HL-60 (cell line): ENCODE data around the gene PDGFA.

Source experiments
- DNase-seq, 2 experiments: peaks; one replicate each; pipeline ENCODE4 v3.0.0-alpha.2; 2010 to 2020; ENCODE audit warnings: low read depth in 1 of 2, low spot score in 1 of 2
- H3K27ac ChIP-seq: fragments of 250-450 bp; sonication (Bioruptor Pico); replicated peaks from 2 replicates; pipeline ENCODE4 v1.5.1; 2020; ENCODE audit warnings: mild to moderate bottlenecking, moderate library complexity
- H3K27me3 ChIP-seq: fragments of 250-450 bp; sonication (Bioruptor Pico); 2 replicates; pipeline ENCODE4 v1.5.1; 2021; ENCODE audit warnings: mild to moderate bottlenecking, moderate library complexity; ENCODE audit not compliant: insufficient read depth, poor library complexity, severe bottlenecking
- H3K4me3 ChIP-seq: replicated peaks from 2 replicates; pipeline ENCODE4 v1.5.1; 2011; ENCODE audit warnings: mild to moderate bottlenecking, control low read depth, low read length; ENCODE audit not compliant: insufficient read depth
- CTCF ChIP-seq: IDR thresholded peaks from one replicate; pipeline ENCODE4 v1.5.1; 2011; ENCODE audit warnings: low read length, control low read depth, inconsistent platforms; ENCODE audit not compliant: insufficient read depth
- GABPA ChIP-seq: IDR thresholded peaks from 2 replicates; pipeline ENCODE4 v1.6.1; 2012; ENCODE audit warnings: low read depth
- POLR2AphosphoS5 ChIP-seq: IDR thresholded peaks from 2 replicates; pipeline ENCODE4 v1.6.1; 2012; ENCODE audit warnings: low read depth
- REST ChIP-seq: IDR thresholded peaks from 2 replicates; pipeline ENCODE4 v1.6.1; 2012; ENCODE audit warnings: low read depth; ENCODE audit not compliant: insufficient replicate concordance
- SPI1 ChIP-seq: IDR thresholded peaks from 2 replicates; pipeline ENCODE4 v1.6.1; 2012; ENCODE audit warnings: low read depth, mild to moderate bottlenecking, borderline replicate concordance

PDGFA gene

GRCh38 chr7:538764-539685 lies 19.4 kb upstream of the PDGFA start:
- Histone ChIP-seq H3K27ac (no peak overlapping the region), H3K27me3 (no peaks in the 10 kb centered on the region), H3K4me3 (no peak overlapping the region)
- DNase-seq: no peak
- TF ChIP-seq POLR2AphosphoS5 (no peak), CTCF (no peak), REST (no peak), SPI1 (no peak), GABPA (no peak)

GRCh38 chr7:537911-538634 lies 18.4 kb upstream of the PDGFA start:
- Histone ChIP-seq H3K4me3 (no peak overlapping the region), H3K27ac (no peak overlapping the region), H3K27me3 (no peaks in the 10 kb centered on the region)
- no peak for TF ChIP-seq GABPA
- no peak for TF ChIP-seq REST
- TF ChIP-seq CTCF: no peak
- no peak for TF ChIP-seq POLR2AphosphoS5
- no peak for TF ChIP-seq SPI1
- DNase-seq: no peak

- Histone ChIP-seq H3K27me3 (no peaks in the 10 kb centered on the region), H3K27ac (no peak overlapping the region), H3K4me3 (no peak overlapping the region)
- no peak for DNase-seq
- TF ChIP-seq POLR2AphosphoS5 (no peak), CTCF (no peak), SPI1 (no peak), GABPA (no peak), REST (no peak)
These were observed 16.6 kb upstream of the PDGFA start for GRCh38 chr7:536231-536630.
